Kidney epithelial cell (primary cell): ENCODE data around the gene CENPF. TPM values are rescaled to one million over a fixed set of nuclear protein-coding genes. Genes with fewer than 3 reads are reported as not detected.

Source experiments
- DNase-seq: peaks from one replicate; pipeline ENCODE4 v3.0.0-alpha.2; 2010; ENCODE audit warnings: low read depth
- H3K27me3 ChIP-seq: 2 replicates; pipeline ENCODE4 v1.6.0; 2011; ENCODE audit warnings: low read length; ENCODE audit not compliant: control insufficient read depth, insufficient read depth
- H3K36me3 ChIP-seq: 2 replicates; pipeline ENCODE4 v1.5.1; 2011; ENCODE audit warnings: low read length; ENCODE audit not compliant: control insufficient read depth, insufficient read depth
- H3K4me3 ChIP-seq: 2 replicates; pipeline ENCODE4 v1.5.1; 2011; ENCODE audit warnings: low read depth, mild to moderate bottlenecking, control low read depth, low read length
- total RNA-seq: library from RNA; depleted of rRNA; stranded (reverse); fragments of >200 nt; gene quantifications from 2 replicates; pipeline ENCODE4 v1.2.3, GENCODE V29; 2015
- TF ChIP-seq, protein P1 (sequence below): IDR thresholded peaks from 2 replicates; pipeline ENCODE4 v1.5.1; 2011; ENCODE audit warnings: mild to moderate bottlenecking, moderate library complexity, low read length, control low read depth, inconsistent platforms; ENCODE audit not compliant: insufficient read depth, poor library complexity, severe bottlenecking

The CENPF gene
- total RNA-seq, 1 donor from 2014 or later: 20.2 TPM

DNA sequence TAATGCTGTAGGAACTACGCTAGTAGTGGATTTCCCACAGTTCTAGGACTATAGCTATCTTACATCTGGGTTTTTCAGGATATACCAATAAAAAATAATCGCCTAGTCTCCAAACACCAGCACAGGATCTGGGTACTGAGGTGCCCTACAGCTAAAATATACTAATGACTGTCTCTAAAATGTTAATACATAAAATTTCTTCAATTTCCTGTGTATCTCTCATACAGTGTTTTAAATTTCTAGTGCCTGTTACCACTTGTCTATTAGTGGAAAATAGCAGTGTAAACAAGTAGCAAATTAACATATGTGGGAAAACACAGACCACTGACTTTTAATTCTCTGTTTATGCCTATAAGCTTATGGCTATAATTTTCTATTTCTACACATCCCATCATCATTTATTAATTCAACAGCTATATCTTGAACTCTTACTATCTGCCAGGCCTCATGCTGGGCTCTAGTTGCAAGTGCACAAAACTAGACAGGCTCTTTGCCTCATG, 35.5 kb upstream of the CENPF start:
- TF ChIP-seq, protein P1, sequence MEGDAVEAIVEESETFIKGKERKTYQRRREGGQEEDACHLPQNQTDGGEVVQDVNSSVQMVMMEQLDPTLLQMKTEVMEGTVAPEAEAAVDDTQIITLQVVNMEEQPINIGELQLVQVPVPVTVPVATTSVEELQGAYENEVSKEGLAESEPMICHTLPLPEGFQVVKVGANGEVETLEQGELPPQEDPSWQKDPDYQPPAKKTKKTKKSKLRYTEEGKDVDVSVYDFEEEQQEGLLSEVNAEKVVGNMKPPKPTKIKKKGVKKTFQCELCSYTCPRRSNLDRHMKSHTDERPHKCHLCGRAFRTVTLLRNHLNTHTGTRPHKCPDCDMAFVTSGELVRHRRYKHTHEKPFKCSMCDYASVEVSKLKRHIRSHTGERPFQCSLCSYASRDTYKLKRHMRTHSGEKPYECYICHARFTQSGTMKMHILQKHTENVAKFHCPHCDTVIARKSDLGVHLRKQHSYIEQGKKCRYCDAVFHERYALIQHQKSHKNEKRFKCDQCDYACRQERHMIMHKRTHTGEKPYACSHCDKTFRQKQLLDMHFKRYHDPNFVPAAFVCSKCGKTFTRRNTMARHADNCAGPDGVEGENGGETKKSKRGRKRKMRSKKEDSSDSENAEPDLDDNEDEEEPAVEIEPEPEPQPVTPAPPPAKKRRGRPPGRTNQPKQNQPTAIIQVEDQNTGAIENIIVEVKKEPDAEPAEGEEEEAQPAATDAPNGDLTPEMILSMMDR: no peak
- H3K36me3 ChIP-seq: no peaks in the 10 kb centered on the region
- H3K27me3 ChIP-seq: no peaks in the 10 kb centered on the region
- no peak overlapping the region for H3K4me3 ChIP-seq
- no peak for DNase-seq

GRCh38 chr1:214568328-214568727, 34.7 kb upstream of the CENPF start:
- Histone ChIP-seq H3K27me3 (no peaks in the 10 kb centered on the region), H3K36me3 (no peaks in the 10 kb centered on the region), H3K4me3 (no peak overlapping the region)
- no peak for DNase-seq
- TF ChIP-seq, protein P1: no peak

DNA sequence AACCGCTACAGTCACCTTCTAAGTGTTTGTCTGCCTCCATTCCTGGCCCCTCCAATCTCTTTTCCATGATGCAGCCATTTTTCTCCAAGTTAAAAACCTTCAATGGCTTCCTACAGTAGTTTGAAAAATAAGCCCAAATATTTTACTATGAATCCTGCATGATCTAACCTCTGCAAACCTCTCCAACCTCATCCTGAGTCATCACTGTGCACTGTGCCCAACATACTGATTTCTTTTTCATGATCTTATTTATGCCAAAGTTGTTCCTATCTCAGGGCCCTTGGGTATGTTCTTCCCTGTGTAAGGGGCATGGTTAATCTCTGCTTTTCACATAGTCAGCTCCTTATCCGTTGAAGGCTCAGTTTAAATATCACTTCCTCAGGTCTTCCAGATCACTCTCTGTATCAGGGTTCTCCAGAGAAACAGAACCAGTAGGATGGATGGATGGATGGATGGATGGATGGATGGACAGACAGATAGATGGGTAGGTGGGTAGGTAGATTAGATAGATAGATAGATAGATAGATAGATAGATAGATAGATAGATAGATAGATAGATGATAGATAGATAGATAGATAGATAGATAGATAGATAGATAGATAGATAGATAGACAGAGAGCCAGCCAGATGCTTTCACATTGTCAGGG, 33.5 kb upstream of the CENPF start:
- Histone ChIP-seq H3K36me3 (no peaks in the 10 kb centered on the region), H3K27me3 (no peaks in the 10 kb centered on the region), H3K4me3 (no peak overlapping the region)
- DNase-seq: no peak
- TF ChIP-seq, protein P1: no peak

DNA sequence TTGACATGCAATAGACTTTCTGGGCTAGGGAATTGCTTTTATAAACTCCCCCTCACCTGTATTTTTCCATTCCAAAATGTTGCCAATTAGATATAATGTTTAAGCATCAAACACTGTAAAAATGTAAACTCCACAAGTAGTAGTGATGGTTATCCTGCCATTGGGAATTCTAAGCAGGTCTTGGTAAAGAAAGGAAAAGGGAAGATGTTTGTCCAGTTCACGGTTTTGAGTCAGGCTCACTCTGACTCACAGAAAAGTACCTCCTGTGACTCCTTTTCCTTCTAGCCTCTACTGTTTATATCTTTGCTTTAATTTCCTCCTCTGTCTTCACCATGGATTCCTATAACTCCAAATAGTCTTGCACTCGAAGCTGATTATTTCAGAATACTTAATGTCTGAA, 32.6 kb upstream of the CENPF start:
- H3K36me3 ChIP-seq: no peaks in the 10 kb centered on the region
- H3K4me3 ChIP-seq: no peak overlapping the region
- no peak for DNase-seq
- TF ChIP-seq, protein P1: no peak
- no peaks in the 10 kb centered on the region for H3K27me3 ChIP-seq

- Histone ChIP-seq H3K4me3 (no peak overlapping the region), H3K36me3 (no peaks in the 10 kb centered on the region), H3K27me3 (no peaks in the 10 kb centered on the region)
- TF ChIP-seq, protein P1: no peak
- no peak for DNase-seq
Observed at GRCh38 chr1:214571281-214571680, 31.7 kb upstream of the CENPF start.
